Measurements from ENCODE around the gene OR12D2.
"Not testable (repeated sequence)": the region's sequence is repeated elsewhere in the genome, so short reads cannot be mapped to it uniquely, and the experiment has no call there.

DNA sequence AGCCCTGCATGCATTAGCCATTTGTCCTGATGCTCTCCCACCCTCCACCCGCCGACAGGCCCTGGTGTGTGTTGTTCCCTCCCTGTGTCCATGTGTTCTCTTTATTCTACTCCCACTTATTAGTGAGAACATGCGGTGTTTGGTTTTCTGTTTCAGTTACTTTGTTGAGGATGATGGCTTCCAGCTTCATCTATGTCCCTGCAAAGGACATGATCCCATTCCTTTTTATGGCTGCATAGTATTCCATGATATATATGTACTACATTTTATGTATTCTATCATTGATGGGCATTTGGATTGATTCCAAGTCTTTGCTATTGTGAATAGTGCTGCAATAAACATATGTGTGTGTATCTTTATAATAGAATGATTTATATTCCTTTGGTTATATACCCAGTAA is 46.1 kb upstream of the OR12D2 start:
- TF ChIP-seq POLR2AphosphoS5, EP300, POLR2A (IDR thresholded peaks at IDR 0.05): not testable (repeated sequence)
- TF ChIP-seq, protein P1, sequence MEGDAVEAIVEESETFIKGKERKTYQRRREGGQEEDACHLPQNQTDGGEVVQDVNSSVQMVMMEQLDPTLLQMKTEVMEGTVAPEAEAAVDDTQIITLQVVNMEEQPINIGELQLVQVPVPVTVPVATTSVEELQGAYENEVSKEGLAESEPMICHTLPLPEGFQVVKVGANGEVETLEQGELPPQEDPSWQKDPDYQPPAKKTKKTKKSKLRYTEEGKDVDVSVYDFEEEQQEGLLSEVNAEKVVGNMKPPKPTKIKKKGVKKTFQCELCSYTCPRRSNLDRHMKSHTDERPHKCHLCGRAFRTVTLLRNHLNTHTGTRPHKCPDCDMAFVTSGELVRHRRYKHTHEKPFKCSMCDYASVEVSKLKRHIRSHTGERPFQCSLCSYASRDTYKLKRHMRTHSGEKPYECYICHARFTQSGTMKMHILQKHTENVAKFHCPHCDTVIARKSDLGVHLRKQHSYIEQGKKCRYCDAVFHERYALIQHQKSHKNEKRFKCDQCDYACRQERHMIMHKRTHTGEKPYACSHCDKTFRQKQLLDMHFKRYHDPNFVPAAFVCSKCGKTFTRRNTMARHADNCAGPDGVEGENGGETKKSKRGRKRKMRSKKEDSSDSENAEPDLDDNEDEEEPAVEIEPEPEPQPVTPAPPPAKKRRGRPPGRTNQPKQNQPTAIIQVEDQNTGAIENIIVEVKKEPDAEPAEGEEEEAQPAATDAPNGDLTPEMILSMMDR (IDR thresholded peaks at IDR 0.05), result not testable (repeated sequence)

Data from stomach (tissue), 4 donors.